Left colon (tissue), 2 donors: ENCODE measurements around the gene NAT14. TPM values are rescaled to one million over a fixed set of nuclear protein-coding genes. Genes with fewer than 3 reads are reported as not detected.

Experiments
- ATAC-seq: fragments of 200-7000 bp; cut with Tn5 transposase; one replicate; pipeline ENCODE4 v1.9.1; 2020; ENCODE audit warnings: mild to moderate bottlenecking, moderate library complexity
- DNase-seq, 2 donors: peaks; one replicate each; pipeline ENCODE4 v3.0.0-alpha.2; 2020
- intact Hi-C, 2 donors: fragments of 100-400 bp; cut with DNase I in 1 of 2; cut with micrococcal nuclease in 1 of 2; formaldehyde crosslinking; loops; one replicate each; pipeline versions ENCODE4 v1.11.2 to v1.14.0; 2022; cut with DNase I, micrococcal nuclease
- total RNA-seq, 2 donors: library from RNA; stranded (reverse); fragmentation: NEBNext Ultra II Directional; extraction: Animal tissue kit (Norgen Biotek cat#: 25700); gene quantifications; one replicate each; pipeline ENCODE4 v1.2.1, GENCODE V29; 2021
- donor health status: DM: no; HTN: no; CAD: no.
- donor health status: DM: yes; HTN: yes; CAD: no.

Gene NAT14
- total RNA-seq, 2 donors from 2014 or later: 4.0 to 4.8 TPM

GRCh38 chr19:55451965-55452748, 32.8 kb upstream of the NAT14 start:
- DNase-seq (no peak), ATAC-seq (no peak)
- intact Hi-C loops: no loop called here

DNA sequence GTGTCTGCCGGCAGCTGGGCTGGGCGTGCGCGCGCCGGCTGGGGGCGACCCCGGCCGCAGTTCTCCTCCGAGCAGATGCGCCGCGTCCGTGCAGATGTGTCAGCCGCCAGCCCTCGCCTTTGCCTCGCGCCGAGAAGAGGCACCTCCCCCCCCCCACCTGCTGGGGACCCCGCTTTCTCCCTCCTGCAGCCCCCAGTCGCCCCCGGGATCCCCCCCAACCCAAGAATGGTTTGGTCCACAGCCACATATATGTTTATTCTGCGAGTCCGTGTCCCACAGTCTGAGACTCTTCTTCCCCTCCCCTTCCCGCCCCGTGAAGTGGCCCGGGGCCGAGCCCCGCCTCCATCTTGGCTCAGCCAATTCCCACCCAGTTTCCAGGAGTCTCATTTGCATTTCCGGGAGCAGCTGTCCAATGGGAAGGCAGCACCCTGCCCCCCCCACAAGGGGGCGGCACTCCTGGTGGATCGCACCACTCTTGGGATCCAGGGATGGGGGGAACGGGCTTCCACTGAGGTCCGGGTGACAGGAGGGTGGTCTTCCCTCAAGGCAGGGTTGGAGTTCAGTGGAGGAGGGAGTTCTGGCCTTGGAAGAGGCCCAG, 32.1 kb upstream of the NAT14 start:
- DNase-seq: no peak
- peak; percentile 47 for ATAC-seq
- intact Hi-C loops: no loop called here

DNA sequence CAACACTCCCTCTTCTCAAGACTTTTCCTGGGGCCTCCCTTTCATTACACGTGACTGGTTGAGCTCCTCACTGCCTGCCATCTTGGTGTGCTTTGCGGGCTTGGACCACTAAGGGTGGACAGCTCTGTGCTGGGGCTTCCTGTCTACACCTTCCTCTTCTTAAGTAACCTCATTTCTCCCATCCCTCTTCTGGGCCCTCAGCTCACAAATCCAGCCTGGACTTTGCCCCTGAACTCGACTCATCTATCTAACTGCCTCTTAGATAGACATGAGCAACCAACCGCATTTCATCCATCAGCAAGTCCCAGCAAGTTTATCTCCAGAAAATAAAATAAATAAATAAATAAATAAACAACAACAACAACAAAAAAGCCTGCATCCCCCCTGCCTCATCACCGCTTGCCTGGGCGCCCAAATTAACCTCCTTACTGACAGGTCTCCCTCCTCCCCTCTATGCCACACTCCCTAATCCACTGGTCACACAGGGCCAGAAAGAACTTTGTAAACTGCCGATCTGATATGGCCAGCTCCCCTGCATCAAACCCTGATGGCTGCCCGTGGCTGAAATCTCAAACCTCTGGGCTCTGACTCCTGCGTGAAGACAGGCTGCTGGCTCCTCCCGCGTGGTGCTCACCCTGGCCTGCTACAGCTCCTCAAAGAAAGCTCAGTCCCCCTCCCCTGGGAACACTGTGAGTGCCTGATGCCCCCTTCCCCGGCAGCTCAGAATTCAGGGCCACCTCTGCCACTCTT, 31.3 kb upstream of the NAT14 start:
- DNase-seq (no peak), ATAC-seq (no peak)
- intact Hi-C loops: no loop called here

DNA sequence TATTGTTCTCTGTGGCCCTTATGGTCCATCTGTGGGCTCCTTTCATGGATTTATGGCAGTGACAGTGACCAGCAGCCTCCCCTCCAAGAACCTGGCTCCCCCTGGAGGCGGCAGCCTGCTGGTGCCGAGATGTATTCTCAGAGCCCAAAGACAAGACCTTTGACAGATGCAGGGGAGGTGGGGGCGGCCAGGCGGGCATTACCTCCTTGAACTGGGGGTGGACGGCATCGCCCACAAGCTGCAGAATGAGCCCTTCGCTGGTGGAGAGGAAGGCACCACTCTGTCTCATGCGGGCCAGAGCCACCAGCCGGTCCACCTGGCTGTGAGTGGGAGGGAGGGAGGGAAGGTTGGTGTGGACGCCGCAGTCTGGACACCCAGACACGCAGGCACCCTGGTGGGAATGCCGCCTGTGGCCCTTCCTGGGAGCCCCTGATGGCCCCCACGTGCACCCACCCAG, 30.2 kb upstream of the NAT14 start:
- DNase-seq: peak in 1 of 2 donors; percentile 49
- ATAC-seq: peak; percentile 51
- intact Hi-C loops: no loop called here

DNA sequence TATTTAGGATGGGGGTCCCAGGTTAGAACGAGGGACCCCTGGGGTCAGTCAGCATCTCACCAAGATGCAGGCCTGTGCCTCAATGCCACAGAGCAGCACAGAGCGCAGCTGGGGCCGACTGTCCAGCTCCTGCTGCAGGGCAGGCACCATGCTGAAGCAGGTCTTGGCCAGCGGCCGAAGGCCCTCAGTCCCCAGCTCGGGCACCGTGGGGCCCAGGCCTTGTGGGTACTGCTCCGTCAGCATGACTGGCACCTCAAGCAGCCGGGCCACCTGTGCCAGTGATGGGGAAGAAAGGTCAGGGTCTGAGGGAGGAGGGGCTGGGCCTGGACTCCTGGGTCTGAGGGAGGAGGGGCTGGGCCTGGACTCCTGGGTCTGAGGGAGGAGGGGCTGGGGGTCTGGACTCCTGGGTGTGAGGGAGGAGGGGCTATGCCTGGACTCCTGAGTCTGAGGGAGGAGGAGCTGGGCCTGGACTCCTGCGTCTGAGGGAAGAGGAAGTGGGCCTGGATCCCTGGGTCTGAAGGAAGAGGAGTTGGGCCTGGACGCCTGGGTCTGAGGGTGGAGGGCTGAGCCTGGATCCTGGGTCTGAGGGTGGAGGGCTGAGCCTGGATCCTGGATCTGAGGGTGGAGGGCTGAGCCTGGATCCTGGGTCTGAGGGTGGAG, 29.3 kb upstream of the NAT14 start:
- ATAC-seq (no peak), DNase-seq (no peak)
- intact Hi-C loops: no loop called here

GRCh38 chr19:55456347-55456746, 28.6 kb upstream of the NAT14 start:
- ATAC-seq: no peak
- intact Hi-C loops: no loop called here
- no peak for DNase-seq

- intact Hi-C loops: no loop called here
- no peak for DNase-seq
- no peak for ATAC-seq
Measured at GRCh38 chr19:55457683-55458457, 27.1 kb upstream of the NAT14 start.

DNA sequence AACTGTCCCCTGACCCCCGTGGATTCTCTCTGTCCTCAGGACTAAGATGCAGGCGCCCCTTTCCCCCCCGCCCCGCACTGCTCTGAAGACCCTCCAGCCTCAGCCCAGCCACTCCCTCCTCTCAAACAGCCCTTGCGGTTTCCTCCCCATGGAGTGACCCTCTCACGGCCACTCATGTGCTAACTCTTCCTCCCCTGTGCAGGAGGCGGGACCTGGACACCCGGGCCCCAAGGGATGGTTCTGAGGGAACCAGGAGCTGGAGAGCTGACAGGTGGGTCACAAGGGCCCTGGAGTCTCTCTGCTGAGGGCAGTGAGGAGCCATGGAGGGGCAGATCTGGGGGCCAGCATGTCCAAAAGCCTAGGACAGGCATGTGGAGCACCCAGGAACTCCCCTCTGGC, 25.4 kb upstream of the NAT14 start:
- no peak for ATAC-seq
- intact Hi-C loops: no loop called here
- no peak for DNase-seq

DNA sequence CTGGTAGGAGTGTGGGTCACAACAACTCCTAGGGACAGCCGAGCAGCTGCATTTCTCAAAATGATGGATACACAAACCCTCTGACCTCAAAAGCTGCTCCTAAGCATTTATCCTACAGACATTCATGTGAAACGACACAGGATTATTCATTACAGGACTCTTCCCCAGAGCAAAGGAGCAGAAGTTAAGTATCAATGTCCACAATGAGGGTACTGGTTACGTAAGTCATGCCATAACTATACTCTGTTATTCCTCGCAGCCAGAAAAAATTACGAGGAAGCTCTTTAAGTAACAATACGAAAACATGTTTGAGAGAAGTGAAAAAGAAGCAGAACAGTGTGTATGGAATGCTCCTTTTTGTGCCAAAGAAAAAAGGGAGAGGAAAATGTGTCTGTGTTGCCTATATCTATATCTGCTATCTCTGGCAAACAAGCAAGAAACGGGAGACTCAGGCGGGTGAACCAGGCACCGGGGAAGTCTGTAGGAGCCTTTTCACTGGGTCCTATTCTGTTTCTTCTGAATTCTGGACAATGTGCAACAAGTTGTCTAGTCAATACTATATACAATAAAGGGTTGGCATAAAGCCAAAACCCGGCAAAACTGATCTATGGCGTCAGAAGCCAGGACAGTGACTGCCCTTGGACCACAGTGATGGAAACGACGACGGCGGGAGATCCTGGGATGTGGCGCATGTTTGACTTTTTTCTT, 24.9 kb upstream of the NAT14 start:
- intact Hi-C loops: no loop called here
- ATAC-seq (no peak), DNase-seq (no peak)

DNA sequence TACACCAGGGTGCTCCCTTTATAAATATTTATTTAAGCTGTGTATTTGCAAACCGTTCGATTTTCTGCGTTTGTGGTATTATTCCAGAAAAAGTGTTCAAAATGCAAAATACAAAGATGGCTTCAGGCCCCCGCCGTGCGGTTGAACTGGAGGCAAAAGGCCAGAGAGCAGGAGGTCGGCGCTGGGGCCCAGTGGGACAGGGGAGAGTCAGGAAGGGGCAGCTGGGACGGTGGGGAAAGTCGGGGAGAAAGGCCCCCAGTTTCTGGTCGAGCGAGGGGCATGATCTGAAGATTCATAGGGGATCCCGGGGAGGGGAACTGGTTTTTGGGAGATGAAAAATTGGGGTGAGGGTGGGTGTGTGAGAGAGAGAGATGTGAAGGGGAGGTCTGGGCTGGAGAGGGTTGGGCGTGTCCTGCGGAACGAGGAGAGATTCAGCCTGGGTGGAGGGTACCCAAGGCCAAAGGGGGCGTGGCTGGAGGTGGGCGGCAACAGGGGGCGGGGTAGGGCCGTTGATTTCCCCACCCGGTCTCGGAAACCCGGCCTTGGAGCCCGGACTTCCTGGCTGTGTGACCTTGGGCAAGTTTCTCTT, 24.2 kb upstream of the NAT14 start:
- ATAC-seq (peak; percentile 62), DNase-seq (peak; percentile 86 to 88)
- intact Hi-C loops: no loop called here

- ATAC-seq: peak; percentile 90
- DNase-seq: peak; percentile 100
- intact Hi-C loops: no loop called here
Measured at GRCh38 chr19:55461259-55461973, 23.6 kb upstream of the NAT14 start, which contains the start of gene ISOC2. Gene ISOC2 (minus strand): TSS chr19:55461642. CDS start chr19:55456486, 5,156 bp downstream.

DNA sequence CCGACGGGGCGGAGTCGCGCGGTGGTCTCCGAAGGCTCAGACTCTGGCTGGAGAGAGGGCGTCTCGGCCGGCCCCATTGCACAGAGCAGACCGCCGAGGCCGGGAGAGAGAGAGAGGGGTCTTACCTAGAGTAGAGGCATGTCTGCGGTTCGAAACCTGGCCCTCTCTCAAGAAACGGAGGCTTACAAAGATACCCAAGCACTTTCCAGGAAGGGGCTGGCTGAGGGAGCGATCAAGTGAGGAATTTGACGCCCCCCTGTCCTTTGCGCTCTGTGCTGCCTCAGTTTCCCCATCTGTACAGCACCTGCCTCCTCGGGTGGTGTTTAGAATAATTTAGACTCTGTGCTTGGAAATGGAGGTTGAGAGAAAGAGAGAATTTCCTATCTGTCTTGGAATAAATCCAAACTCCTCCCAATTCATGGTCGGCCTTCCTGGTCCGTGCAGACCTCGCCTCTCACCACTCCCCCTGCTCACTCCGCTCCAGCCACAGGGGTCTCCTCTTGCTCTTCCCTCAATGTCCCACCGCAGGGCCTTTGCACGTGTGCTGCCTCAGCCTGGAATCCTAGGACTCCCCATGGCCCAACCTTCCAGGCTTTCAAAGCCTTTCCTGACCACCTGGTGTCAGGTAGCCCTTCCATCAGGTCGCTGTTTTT, 22.9 kb upstream of the NAT14 start:
- intact Hi-C loops: no loop called here
- ATAC-seq (peak; percentile 38), DNase-seq (peak in 1 of 2 donors; percentile 45)

GRCh38 chr19:55462722-55463121, 22.3 kb upstream of the NAT14 start:
- DNase-seq: no peak
- intact Hi-C loops: no loop called here

DNA sequence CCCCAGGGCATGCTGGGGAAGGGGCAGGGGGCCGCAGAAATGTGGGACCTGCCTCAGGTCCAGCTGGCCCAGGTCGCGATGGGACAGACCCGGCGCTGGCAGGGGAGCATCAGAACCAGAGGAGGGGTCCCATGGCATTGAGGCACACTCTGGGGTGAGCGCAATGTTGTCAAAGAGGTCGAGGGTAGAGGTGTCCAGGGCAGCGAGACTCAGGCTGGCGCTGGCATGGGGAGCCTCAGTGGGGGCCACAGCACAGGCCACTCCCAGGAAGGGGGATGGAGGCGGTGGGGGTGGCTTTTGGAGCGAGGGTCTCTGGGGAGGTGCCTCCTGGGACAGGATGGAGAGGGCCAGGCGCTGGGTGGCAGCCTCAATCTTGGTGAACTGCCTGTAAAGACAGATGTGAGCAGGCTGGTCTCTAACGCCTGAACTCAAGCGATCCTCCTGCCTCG, 21.4 kb upstream of the NAT14 start:
- intact Hi-C loops: no loop called here
- no peak for DNase-seq

More at GRCh38 chr19:55462722-55463121, 22.3 kb upstream of the NAT14 start:
- ATAC-seq: no peak

GRCh38 chr19:55464039-55464661, 20.8 kb upstream of the NAT14 start:
- ATAC-seq (no peak), DNase-seq (no peak)
- intact Hi-C loops: no loop called here

More for the DNA sequence above, 21.4 kb upstream of the NAT14 start:
- no peak for ATAC-seq

DNA sequence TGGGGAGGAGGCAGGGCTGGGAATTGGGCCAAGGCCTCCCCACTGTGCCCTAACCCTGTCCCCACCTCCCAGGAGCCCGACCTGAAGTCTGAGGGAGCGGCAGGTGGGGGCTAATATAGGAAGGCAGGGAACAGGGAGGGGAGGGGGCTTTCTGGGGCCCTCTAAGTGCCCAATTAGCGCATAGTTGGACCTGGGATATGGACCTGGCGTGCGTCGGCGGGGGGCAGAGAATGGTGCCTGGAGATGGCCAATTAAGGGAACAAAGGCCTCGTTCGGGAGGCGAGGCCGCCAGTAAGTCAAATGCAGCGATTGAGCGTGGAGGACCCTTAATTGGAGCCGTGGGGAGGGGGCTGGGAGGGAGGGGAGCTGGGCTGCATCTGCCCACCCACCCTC, 20.3 kb upstream of the NAT14 start, which contains the start of gene C19orf85:
C19orf85 (minus strand) TSS at position 90 of the 393 bp plus-strand sequence. CDS start 197 bp downstream, outside the sequence.
- DNase-seq: no peak
- no peak for ATAC-seq
- intact Hi-C loops: loop anchor here in 1 of 2 donors (5.0 kb wide), 1 partner anchor 43 kb away; no protein-coding TSS in a partner anchor
